ENCODE results near the gene BPNT1.
A peak's percentile ranks its signal among the peaks of the same experiment; 100 is the strongest.
"Not testable (repeated sequence)": the region's sequence is repeated elsewhere in the genome, so short reads cannot be mapped to it uniquely, and the experiment has no call there.

Gene BPNT1, protein sequence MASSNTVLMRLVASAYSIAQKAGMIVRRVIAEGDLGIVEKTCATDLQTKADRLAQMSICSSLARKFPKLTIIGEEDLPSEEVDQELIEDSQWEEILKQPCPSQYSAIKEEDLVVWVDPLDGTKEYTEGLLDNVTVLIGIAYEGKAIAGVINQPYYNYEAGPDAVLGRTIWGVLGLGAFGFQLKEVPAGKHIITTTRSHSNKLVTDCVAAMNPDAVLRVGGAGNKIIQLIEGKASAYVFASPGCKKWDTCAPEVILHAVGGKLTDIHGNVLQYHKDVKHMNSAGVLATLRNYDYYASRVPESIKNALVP

GRCh38 chr1:220089650-220090556, at the start of gene BPNT1:
Gene BPNT1 (minus strand): TSS chr1:220089788. CDS start chr1:220079846, 9,942 bp downstream.
- peak; percentile 87 for DNase-seq (ENCODE audit: low read depth)

- no peak for DNase-seq (ENCODE audit: low read depth)
These were observed 47.6 kb upstream of the BPNT1 start for GRCh38 chr1:220137019-220137786.

DNA sequence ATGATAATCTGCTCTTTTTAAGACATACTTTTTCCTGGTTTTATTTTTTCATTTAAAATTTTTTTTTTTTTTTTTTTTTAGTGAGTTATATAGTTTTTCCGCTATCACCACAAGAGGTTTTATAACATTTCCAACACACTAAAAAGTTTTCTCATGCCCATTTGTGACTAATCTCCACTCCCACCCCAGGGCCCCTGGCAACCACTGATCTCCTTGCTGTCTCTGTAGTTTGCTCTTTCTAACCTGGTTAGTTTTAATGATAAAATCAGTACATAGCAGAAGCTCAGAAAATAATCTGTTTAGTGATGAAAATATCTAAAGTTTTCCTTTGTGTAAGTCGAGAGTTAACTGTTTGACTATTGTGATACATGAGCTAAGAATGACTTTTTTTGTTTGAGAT, 46.2 kb upstream of the BPNT1 start:
- DNase-seq (ENCODE audit: low read depth), result no peak

DNA sequence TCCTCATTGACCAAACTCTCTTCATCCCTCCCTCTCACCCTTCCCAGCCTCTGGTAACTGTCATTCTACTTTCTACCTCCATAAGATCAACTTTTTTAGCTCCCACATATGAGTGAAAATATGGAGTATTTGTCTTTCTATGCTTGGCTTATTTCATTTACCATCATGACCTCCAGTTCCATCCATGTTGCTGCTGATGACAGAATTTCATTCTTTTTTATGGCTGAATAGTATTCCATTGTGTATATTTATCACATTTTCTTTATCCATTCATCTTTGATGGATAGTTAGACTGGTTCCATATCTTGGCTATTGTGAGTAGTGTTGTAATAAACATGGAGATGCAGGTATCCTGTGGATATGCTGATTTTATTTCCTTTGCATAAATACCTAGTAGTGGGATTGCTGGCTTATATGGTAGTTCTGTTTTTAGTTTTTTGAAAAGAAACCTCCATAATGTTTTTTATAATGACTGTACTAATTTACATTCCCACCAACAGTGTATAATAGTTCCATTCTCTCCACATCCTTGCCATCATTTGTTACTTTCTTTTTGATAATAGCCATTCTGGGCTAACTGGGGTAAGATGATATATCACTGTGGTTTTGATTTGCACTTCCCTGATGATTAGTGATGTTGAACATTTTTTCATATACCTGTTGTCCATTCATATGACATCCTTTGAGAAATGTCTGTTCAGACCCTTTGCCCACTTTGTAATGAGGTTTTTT, 40.1 kb upstream of the BPNT1 start:
- DNase-seq (ENCODE audit: low read depth), result no peak

DNA sequence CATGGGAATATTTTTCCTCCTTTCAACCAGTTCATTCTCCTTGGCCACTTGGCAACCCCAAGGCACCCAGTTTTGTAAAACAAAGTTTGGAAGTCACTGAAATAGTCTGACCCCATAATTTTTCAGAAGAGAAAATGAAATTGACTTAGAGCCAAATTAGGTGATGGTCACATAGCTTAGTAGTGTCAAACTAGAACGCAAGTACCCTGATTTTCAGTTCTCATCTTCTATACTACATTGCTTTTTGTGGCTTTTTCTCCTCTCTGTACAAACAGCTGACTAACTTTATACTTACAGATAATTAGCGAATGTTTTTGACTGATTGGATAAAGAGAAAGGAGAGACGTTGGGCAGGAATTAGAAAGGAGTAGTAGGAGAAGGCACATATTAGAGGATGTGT, 37.5 kb upstream of the BPNT1 start:
- DNase-seq (ENCODE audit: low read depth), result no peak

DNA sequence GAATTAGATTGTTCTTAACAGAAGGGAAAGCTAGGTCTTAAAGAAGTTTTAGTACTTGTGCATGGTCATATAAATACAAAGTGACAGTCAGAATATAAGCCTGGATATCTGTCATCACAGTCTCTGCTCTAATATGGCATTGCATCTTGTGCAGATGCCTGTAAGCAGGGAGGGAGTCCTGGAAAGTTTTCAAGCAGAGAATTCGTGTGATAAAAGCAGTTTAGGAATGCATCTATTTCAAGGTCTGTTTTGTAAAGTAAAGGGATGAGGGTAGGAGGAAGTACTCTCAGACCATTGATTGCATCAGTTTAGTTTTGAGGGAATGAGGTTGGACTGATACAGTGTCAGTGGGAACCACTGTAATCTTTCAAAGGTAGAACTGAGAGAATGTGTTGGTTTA, 35.0 kb upstream of the BPNT1 start:
- DNase-seq (ENCODE audit: low read depth), result no peak

DNA sequence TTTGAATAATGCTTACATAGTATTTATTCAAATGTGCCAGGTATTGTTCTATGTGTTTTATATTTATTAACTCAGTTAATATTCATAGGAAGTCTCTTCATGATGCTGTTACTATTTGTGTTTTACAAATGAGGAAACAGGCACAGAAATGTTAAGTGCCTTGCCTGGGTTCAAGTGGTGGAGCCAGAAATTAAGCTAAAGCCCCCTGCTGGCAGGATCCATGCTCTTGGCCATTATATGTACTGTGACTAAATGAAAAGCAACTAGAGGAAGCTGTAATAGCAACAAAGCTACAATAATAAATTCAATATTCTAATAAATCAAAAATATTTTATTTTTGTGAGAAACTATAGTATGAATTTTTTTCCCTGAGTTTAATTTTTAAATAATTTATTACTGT, 34.3 kb upstream of the BPNT1 start:
- no peak for DNase-seq (ENCODE audit: low read depth)

GRCh38 chr1:220123066-220123465, 33.5 kb upstream of the BPNT1 start:
- DNase-seq (ENCODE audit: low read depth), result no peak

- no peak for DNase-seq (ENCODE audit: low read depth)
These were observed 32.4 kb upstream of the BPNT1 start for GRCh38 chr1:220121791-220122530.

- no peak for DNase-seq (ENCODE audit: low read depth)
These were observed 29.5 kb upstream of the BPNT1 start for GRCh38 chr1:220119043-220119512.

GRCh38 chr1:220113136-220113695, 23.6 kb upstream of the BPNT1 start:
- DNase-seq (ENCODE audit: low read depth), result no peak

DNA sequence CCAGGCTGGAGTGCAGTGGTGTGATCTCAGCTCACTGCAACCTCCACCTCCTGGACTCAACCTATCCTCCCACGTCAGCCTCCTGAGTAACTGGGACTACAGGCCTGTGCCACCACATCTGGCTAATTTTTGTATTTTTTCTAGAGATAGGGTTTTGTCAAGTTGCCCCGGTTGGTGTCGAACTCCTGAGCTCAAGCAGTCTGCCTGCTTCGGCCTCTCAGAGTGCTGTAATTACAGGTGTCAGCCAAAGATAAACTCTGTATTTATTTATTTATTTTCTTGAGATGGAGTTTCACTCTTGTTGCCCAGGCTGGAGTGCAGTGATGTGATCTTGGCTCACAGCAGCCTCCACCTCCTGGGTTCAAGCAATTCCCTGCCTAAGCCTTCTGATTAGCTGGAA, 23.0 kb upstream of the BPNT1 start:
- DNase-seq (ENCODE audit: low read depth), result not testable (repeated sequence)

DNA sequence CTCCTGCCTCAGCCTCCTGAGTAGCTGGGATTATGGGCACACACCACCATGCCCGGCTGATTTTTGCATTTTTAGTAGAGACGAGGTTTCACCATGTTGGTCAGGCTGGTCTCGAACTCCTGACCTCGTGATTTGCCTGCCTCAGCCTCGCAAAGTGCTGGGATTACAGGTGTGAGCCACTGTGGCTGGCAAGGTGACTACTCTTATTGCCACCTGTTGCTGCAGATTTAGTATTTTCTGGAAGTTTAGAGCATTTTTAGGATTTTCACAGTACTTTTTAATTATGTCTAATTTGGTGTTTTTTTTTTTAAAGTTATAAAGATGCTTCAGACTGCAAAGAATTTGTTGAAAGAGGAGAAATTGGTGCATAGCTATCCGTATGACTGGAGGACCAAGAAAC, 20.9 kb upstream of the BPNT1 start:
- DNase-seq (ENCODE audit: low read depth), result not testable (repeated sequence)

DNA sequence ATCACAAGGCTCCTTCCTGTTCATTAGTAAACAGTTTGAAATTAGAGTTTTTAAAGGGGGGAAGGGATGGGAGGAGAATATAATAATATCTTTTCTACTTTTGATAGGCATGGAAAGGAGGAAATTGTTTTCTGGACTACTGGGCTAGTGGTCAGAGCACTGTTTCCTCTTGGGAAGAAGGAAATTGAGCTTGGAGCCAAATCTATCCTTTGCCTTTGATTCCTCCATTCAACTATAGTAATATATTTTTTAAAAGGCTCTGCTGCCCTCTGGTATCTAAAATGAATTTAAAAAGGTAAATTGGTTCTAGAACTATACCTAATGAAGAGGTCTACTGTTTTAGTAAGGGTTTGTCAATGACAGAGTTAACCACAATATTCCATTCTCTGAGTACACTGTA, 10.2 kb upstream of the BPNT1 start:
- no peak for DNase-seq (ENCODE audit: low read depth)

DNA sequence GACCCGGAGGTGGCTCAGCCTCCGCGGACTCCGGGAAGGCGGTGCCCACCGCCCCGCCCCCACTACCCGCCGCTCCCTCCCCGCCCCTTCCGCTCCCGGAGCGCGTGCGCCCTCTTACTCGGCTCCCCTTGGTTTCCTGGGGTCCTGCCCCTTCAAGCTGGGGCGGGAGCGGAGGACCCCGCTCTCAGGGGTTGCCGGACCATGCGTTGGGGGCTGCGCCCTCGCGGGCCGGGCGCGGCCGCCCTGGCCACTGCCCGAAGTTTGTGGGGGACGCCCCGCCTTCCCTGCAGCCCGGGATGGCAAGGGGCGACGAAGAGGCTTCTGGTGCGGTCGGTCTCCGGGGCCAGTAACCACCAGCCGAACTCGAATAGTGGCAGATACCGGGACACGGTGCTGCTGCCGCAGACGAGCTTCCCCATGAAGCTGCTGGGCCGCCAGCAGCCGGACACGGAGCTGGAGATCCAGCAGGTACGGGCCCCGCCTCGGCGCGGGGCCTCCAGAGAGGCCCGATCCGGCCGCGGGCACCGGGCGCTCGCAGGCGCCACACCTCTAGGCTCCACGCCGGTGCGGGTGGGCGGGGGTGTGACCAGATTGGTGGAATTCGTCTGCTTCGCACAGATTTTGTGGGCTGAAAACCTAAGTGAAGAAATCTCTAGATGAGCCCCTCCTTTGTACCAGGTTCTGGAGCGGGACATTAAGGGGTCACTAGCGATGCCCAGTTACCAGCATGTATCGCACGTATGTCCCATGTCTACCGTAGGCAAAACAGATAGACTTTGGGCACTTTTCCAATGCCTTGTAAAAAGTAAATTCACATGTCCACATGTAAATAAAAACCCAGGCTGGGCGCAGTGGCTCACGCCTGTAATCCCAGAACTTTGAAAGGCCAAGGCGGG, 4.7 kb upstream of the BPNT1 start, which contains the start of gene IARS2:
IARS2 (plus strand) TSS at position 117 of the 896 bp plus-strand sequence; CDS start at position 202, 85 bp downstream.
- DNase-seq (ENCODE audit: low read depth), result peak; percentile 83

- no peak for DNase-seq (ENCODE audit: low read depth)
These were observed 3.9 kb upstream of the BPNT1 start for GRCh38 chr1:220093361-220094015.

GRCh38 chr1:220092694-220093093, 3.1 kb upstream of the BPNT1 start:
- DNase-seq (ENCODE audit: low read depth), result no peak

DNA sequence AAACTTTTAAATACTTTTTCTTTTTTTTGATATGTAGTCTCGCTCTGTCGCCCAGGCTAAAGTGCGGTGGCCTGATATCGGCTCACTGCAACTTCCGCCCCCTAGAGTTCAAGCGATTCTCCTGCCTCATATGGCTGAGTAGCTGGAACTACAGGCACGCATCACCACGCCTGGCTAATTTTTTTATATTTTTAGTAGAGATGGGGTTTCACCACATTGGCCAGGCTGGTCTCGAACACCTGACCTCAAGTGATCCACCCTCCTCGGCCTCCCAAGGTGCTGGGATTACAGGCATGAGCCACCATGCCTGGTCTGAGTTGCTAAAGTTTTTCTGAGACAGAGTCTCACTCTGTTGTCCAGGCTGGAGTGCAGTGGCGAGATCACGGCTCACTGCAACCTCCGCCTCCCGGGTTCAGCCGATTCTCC, 3.3 kb downstream of the BPNT1 start:
- not testable (repeated sequence) for DNase-seq (ENCODE audit: low read depth)

DNA sequence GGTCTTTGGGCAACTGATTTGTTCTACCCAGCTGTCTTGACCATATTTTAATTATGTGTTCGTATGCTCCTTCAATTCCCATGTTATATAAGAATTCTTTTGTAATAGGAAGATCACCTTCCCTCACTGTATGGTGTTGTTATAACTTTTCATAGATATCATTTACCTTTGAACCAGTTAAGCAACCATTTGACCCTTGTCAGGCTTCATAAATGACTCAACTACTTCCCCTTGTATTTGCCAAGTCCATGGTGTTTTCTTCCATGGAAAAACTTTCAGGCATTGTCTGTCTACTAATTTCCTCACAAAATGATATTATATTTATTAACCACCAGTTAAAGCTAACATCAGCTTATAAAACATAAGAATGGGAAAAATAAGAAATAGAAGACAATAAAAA, 5.1 kb downstream of the BPNT1 start:
- DNase-seq (ENCODE audit: low read depth), result no peak
